Keratinocyte (primary cell): ENCODE measurements around the gene RNASE9.
"Not testable (repeated sequence)": the region's sequence is repeated elsewhere in the genome, so short reads cannot be mapped to it uniquely, and the experiment has no call there.

Experiments
- EZH2 ChIP-seq: IDR thresholded peaks from one replicate; pipeline ENCODE4 v1.6.1; 2012; ENCODE audit warnings: inconsistent platforms, mild to moderate bottlenecking, low read length, moderate library complexity
- TF ChIP-seq, protein P1 (sequence below), 3 experiments: IDR thresholded peaks in 1 of 3; conservative IDR thresholded peaks in 1 of 3; optimal IDR thresholded peaks in 1 of 3; 2 replicates in 2 of 3; 3 replicates in 1 of 3; pipeline versions ENCODE3 to v1.5.1; 2011; ENCODE audit warnings: low read length in 3 of 3, mild to moderate bottlenecking in 3 of 3, moderate library complexity in 2 of 3, control low read depth in 1 of 3, inconsistent platforms in 1 of 3; ENCODE audit not compliant: insufficient read depth in 2 of 3; ENCODE audit errors: extremely low read depth in 1 of 3

DNA sequence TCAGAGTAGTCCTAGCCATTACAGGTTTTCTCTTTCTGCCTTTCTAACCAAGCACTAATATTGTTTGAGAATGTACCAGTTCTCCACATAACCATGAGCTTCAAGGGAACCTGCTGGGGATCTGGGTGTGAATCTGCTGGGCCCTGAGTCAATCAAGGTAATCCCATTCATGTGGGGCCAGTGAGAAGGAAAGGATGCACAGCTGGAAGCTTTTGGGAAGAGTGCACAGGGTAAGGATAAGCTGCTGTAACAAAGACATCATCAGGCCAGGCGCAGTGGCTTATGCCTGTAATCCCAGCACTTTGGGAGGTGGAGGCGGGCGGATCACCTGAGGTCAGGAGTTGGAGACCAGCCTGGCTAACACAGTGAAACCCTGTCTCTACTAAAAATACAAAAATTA lies 34.9 kb upstream of the RNASE9 start:
- TF ChIP-seq, protein P1, sequence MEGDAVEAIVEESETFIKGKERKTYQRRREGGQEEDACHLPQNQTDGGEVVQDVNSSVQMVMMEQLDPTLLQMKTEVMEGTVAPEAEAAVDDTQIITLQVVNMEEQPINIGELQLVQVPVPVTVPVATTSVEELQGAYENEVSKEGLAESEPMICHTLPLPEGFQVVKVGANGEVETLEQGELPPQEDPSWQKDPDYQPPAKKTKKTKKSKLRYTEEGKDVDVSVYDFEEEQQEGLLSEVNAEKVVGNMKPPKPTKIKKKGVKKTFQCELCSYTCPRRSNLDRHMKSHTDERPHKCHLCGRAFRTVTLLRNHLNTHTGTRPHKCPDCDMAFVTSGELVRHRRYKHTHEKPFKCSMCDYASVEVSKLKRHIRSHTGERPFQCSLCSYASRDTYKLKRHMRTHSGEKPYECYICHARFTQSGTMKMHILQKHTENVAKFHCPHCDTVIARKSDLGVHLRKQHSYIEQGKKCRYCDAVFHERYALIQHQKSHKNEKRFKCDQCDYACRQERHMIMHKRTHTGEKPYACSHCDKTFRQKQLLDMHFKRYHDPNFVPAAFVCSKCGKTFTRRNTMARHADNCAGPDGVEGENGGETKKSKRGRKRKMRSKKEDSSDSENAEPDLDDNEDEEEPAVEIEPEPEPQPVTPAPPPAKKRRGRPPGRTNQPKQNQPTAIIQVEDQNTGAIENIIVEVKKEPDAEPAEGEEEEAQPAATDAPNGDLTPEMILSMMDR (optimal IDR thresholded peaks at IDR 0.05 in 1 of 3, IDR thresholded peaks at IDR 0.05 in 1 of 3, conservative IDR thresholded peaks at IDR 0.05 in 1 of 3; ENCODE audit: extremely low read depth in 1 of 3, insufficient read depth in 2 of 3, low read length in 3 of 3): not testable (repeated sequence)
- not testable (repeated sequence) for TF ChIP-seq EZH2
